AG10803 (cell line): ENCODE data around the gene ACOXL.

Experiments used
- DNase-seq: peaks from one replicate; pipeline ENCODE4 v3.0.0; 2010; ENCODE audit warnings: low read depth
- H3K4me3 ChIP-seq: 2 replicates; pipeline ENCODE4 v1.5.1; 2011; ENCODE audit warnings: mild to moderate bottlenecking, low read length, control low read depth
- TF ChIP-seq, protein P1 (sequence below): conservative IDR thresholded peaks from 2 replicates; pipeline ENCODE4 v1.5.1; 2011; ENCODE audit warnings: mild to moderate bottlenecking, low read length, control low read depth, inconsistent platforms

The ACOXL gene

DNA sequence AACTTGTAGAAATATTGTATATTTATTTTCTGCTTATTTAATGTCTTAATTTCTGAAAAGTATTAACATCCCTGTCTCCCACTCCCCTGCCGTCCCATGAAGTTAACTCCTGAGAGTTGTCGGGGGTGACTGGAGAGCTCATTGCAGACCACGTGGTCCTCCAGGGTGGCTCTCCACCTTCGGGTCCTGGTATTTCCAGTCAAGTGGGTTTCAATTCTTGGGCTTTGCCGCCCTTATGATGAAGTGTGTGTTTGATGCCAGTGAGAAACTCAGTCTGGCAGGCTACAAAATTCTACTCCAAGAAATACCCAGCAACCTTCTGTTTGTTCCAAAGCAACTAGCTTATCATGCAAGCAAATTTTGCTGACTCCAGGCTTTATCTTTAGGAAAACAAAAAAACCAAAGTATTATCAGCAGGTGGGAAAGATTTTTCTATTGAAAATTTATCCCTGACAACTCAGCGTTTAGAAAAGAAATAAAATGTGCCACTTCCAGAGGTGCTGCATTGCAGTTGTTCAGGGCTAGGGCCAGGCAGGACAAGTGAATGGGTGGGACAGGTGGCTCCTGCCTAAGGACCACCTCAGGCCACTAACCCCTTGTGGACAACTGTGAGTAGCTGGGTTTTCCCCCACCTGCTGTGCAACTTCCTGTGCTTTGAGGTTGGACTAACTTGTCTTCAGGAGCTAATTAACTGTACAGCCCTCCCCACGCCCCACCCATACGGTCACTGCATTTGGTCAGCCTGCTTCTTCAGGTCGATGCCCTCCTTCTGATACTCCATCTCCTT, 434.9 kb downstream of the ACOXL start:
- TF ChIP-seq, protein P1, sequence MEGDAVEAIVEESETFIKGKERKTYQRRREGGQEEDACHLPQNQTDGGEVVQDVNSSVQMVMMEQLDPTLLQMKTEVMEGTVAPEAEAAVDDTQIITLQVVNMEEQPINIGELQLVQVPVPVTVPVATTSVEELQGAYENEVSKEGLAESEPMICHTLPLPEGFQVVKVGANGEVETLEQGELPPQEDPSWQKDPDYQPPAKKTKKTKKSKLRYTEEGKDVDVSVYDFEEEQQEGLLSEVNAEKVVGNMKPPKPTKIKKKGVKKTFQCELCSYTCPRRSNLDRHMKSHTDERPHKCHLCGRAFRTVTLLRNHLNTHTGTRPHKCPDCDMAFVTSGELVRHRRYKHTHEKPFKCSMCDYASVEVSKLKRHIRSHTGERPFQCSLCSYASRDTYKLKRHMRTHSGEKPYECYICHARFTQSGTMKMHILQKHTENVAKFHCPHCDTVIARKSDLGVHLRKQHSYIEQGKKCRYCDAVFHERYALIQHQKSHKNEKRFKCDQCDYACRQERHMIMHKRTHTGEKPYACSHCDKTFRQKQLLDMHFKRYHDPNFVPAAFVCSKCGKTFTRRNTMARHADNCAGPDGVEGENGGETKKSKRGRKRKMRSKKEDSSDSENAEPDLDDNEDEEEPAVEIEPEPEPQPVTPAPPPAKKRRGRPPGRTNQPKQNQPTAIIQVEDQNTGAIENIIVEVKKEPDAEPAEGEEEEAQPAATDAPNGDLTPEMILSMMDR, result no peak
- H3K4me3 ChIP-seq, result no peak overlapping the region
- DNase-seq, result no peak

DNA sequence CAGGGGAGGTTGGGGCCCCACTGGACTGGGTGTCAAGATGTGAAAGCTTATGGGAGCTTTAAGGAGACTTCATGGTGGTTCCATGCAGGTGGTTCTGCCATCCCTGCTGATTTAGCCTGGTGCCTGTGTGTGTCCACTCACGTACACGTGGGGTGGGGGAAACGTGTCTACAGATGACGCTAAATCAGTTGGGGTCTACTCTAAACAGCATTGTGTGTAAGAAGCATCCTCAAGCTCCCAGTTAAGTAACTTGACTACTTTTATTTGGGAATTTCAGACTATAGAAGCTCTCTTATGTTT, 435.4 kb downstream of the ACOXL start:
- DNase-seq, result no peak
- TF ChIP-seq, protein P1, result no peak
- H3K4me3 ChIP-seq, result no peak overlapping the region
